Measurements from ENCODE around the gene ABHD17A.

GRCh38 chr19:1849886-1850398, 35.4 kb downstream of the ABHD17A start:
- TF ChIP-seq CTCF (IDR thresholded peaks at IDR 0.05) (no peak), POLR2A (IDR thresholded peaks at IDR 0.05) (no peak)

Data from uterus (tissue), 2 donors.